OCI-LY7 (cell line): ENCODE data around the gene PHTF1. TPM values are rescaled to one million over a fixed set of nuclear protein-coding genes. Genes with fewer than 3 reads are reported as not detected.

Experiments
- BruUV-seq: library from RNA; stranded (reverse); fragments of 400-500 nt; replicated peaks from 2 replicates; lab custom pipeline; 2021; lab: Mats Ljungman, UMichigan
- CTCF ChIA-PET: fragments of 300-600 bp; sonication (Branson Sonifier 250); formaldehyde crosslinking; loops from one replicate; lab custom pipeline; 2022; ENCODE audit warnings: antibody characterized with exemption; ENCODE audit not compliant: unreplicated experiment; lab: Charles Lee
- POLR2A ChIA-PET: fragments of 300-600 bp; sonication (Branson Sonifier 250); formaldehyde crosslinking; loops from one replicate; lab custom pipeline; 2022; ENCODE audit warnings: antibody characterized with exemption; lab: Charles Lee
- DNase-seq: peaks from one replicate; pipeline ENCODE4 v3.0.0-alpha.2; 2015; ENCODE audit warnings: low spot score
- H2AFZ ChIP-seq: fragments of 200-600 bp; sonication (generic), shearing (Covaris generic); 2 replicates; pipeline ENCODE4 v1.6.1; 2014; ENCODE audit warnings: mild to moderate bottlenecking, antibody characterized with exemption, low read length, moderate library complexity
- H3K27ac ChIP-seq: fragments of 200-600 bp; sonication (generic); 2 replicates; pipeline ENCODE4 v1.5.1; 2014; ENCODE audit warnings: mixed run types, low read depth, mild to moderate bottlenecking, moderate library complexity, low read length, inconsistent platforms; ENCODE audit not compliant: poor library complexity, severe bottlenecking
- H3K36me3 ChIP-seq: fragments of 200-600 bp; sonication (generic); 2 replicates; pipeline ENCODE4 v1.6.1; 2014; ENCODE audit warnings: mild to moderate bottlenecking, antibody characterized with exemption, low read length, moderate library complexity, mixed read lengths; ENCODE audit not compliant: insufficient read depth
- H3K4me1 ChIP-seq: fragments of 200-600 bp; sonication (generic); 2 replicates; pipeline ENCODE4 v1.5.1; 2014; ENCODE audit warnings: mild to moderate bottlenecking, low read length; ENCODE audit not compliant: insufficient read depth, poor library complexity, severe bottlenecking
- H3K4me2 ChIP-seq: fragments of 200-600 bp; sonication (generic); 2 replicates; pipeline ENCODE4 v1.6.1; 2014; ENCODE audit warnings: mild to moderate bottlenecking, low read length
- H3K4me3 ChIP-seq: fragments of 200-600 bp; sonication (generic); 2 replicates; pipeline ENCODE4 v1.5.1; 2014; ENCODE audit warnings: mild to moderate bottlenecking, low read depth, low read length; ENCODE audit not compliant: poor library complexity, severe bottlenecking
- H3K79me2 ChIP-seq: fragments of 200-600 bp; sonication (generic); 2 replicates; pipeline ENCODE4 v1.6.1; 2016; ENCODE audit warnings: low read depth, mild to moderate bottlenecking, low read length, moderate library complexity, mixed read lengths; ENCODE audit not compliant: insufficient read depth
- H3K9me2 ChIP-seq: fragments of 200-600 bp; sonication (generic); 2 replicates; pipeline ENCODE4 v1.6.1; 2016; ENCODE audit warnings: mild to moderate bottlenecking, low read length, mixed read lengths; ENCODE audit not compliant: insufficient read depth
- H3K9me3 ChIP-seq: fragments of 200-600 bp; sonication (generic); 2 replicates; pipeline ENCODE4 v1.6.1; 2014; ENCODE audit warnings: mild to moderate bottlenecking, mixed run types, low read length, mixed read lengths
- H4K20me1 ChIP-seq: fragments of 200-600 bp; sonication (generic); 2 replicates; pipeline ENCODE4 v1.6.1; 2014; ENCODE audit warnings: mild to moderate bottlenecking, antibody characterized with exemption, low read length, moderate library complexity, mixed read lengths; ENCODE audit not compliant: insufficient read depth
- EZH2phosphoT487 ChIP-seq: fragments of 200-600 bp; sonication (generic); IDR thresholded peaks from 2 replicates; pipeline ENCODE4 v1.6.1; 2018; ENCODE audit warnings: low read depth, borderline replicate concordance, mild to moderate bottlenecking, mixed run types, antibody characterized with exemption, low read length, moderate library complexity, mixed read lengths
- intact Hi-C: fragments of 100-400 bp; cut with micrococcal nuclease; formaldehyde crosslinking; loops from one replicate; pipeline ENCODE4 v1.10.0; 2022; ENCODE audit not compliant: unreplicated experiment
- total RNA-seq, 2 experiments: library from RNA; depleted of rRNA in 1 of 2; stranded (reverse); fragments of >200 nt in 1 of 2; shearing (Covaris generic) in 1 of 2; gene quantifications; 2 replicates each; pipeline ENCODE4 v1.2.3, GENCODE V29; 2014 to 2022
- TF ChIP-seq, protein P1 (sequence below): fragments of 200-600 bp; sonication (generic); conservative IDR thresholded peaks from 2 replicates; pipeline ENCODE4 v1.5.1; 2014; ENCODE audit warnings: mild to moderate bottlenecking, antibody characterized with exemption, low read length, moderate library complexity, mixed read lengths

PHTF1 gene
- total RNA-seq, 2 experiments from 2014 or later: 11.8 to 18.8 TPM

DNA sequence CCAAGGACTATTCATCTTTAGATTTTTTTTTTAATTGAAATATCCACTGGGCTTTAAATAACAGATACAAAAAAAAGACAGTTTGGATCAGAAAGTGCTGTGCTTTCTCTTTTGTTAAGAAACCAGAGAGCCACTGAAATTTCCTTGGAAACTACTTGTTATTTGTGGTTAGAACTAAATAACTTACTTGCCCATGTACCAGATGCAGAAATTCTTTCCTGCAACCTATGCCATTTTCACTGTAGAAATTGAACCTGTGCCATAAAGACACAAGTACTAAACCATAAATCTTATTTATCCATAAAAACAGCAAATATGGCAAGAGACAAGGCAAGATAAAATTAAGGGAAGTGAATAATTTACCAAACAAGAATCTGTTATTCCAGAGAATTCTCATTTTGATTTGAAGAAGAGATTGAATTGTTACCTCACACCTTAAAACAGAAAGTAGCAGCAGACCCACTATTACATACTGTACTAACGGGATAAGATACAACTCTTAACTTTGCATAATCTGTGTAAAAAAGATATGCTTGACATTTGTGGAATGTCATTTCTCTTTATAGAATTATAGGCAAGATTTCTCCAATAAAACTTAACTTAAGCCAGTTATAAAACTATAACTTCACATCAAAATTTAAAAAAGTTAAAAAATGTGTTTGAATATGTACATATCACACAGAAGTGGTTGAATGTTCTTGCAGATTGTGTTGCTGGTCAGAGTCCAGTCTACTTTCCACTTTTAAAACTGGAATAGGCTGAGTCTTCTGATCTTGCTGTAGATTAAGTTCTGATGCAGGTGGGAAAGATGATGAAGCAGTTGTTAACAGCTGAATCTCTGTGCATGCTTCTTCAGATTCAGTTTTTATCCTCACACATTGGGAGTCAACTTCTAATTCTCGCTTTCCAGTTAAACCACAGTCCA is 6.3 kb upstream of the PHTF1 start:
- TF ChIP-seq, protein P1, sequence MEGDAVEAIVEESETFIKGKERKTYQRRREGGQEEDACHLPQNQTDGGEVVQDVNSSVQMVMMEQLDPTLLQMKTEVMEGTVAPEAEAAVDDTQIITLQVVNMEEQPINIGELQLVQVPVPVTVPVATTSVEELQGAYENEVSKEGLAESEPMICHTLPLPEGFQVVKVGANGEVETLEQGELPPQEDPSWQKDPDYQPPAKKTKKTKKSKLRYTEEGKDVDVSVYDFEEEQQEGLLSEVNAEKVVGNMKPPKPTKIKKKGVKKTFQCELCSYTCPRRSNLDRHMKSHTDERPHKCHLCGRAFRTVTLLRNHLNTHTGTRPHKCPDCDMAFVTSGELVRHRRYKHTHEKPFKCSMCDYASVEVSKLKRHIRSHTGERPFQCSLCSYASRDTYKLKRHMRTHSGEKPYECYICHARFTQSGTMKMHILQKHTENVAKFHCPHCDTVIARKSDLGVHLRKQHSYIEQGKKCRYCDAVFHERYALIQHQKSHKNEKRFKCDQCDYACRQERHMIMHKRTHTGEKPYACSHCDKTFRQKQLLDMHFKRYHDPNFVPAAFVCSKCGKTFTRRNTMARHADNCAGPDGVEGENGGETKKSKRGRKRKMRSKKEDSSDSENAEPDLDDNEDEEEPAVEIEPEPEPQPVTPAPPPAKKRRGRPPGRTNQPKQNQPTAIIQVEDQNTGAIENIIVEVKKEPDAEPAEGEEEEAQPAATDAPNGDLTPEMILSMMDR: no peak
- TF ChIP-seq EZH2phosphoT487: no peak
- BruUV-seq: no TSS peak
- POLR2A ChIA-PET: no interaction called here

DNA sequence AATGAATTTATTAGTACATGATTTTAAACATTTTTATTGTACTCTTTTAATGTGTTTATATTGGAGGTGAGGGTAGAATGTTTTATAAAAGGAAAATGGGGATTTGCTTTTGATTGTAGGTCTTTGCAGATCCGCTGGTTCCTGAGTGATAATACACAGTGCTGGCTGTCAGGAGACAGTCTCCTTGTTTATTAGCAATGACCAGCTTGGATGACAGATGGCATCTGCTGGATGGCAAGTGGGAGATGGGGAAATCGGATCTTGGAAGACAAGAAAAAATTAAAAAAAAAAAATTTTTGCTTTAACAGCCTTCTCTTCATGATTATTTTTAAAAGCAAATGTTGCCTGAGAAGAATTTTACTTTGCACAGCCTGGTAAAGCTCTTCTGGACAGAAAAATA is 4.4 kb upstream of the PHTF1 start:
- TF ChIP-seq, protein P1: no peak
- no peak for TF ChIP-seq EZH2phosphoT487
- ChIA-PET CTCF (no interaction called here), POLR2A (no interaction called here)
- H2AFZ ChIP-seq: no peak overlapping the region
- intact Hi-C loops: no loop called here
- H3K4me2 ChIP-seq: no peak overlapping the region
- no peak for DNase-seq
- H3K9me2 ChIP-seq: no peaks in the 10 kb centered on the region
- no peak overlapping the region for H3K27ac ChIP-seq
- peaks cover 59% of the 10 kb centered on the region for H3K36me3 ChIP-seq
- peaks cover 7% of the 10 kb centered on the region for H3K4me1 ChIP-seq
- no TSS peak for BruUV-seq
- H4K20me1 ChIP-seq: no peaks in the 10 kb centered on the region
- H3K4me3 ChIP-seq: no peak overlapping the region
- H3K9me3 ChIP-seq: no peaks in the 10 kb centered on the region
- peaks cover under 1% of the 10 kb centered on the region; the same call in 1 of the 2 replicates for H3K79me2 ChIP-seq

More for the DNA sequence above, 6.3 kb upstream of the PHTF1 start:
- Histone ChIP-seq H3K4me3 (no peak overlapping the region), H2AFZ (no peak overlapping the region), H3K4me2 (no peak overlapping the region), H3K36me3 (peaks cover 75% of the 10 kb centered on the region), H3K27ac (no peak overlapping the region), H4K20me1 (no peaks in the 10 kb centered on the region), H3K79me2 (peaks cover 4% of the 10 kb centered on the region; the same call in 1 of the 2 replicates), H3K9me3 (no peaks in the 10 kb centered on the region), H3K9me2 (no peaks in the 10 kb centered on the region), H3K4me1 (no peaks in the 10 kb centered on the region)
- CTCF ChIA-PET: no interaction called here
- no peak for DNase-seq
- intact Hi-C loops: no loop called here

DNA sequence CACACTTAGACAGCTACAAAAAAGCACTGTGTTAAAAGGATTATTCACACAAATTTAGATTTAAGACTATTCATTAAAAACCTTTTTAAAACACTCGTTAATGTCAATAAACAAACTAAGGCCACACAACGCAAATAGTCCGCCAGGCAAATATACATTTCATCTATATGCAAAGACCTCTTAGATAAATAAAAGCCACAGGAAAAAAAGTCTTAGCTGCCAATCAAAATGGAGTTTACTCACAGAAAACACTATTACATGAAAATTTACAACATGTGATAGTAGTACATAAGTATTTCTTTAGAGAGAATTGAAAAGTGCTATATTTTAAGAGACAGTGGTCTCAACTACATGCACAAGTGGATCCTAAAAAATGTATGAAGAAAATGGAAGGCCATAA is 2.7 kb upstream of the PHTF1 start:
- Histone ChIP-seq H4K20me1 (no peaks in the 10 kb centered on the region), H3K9me2 (no peaks in the 10 kb centered on the region), H3K4me1 (peaks cover 20% of the 10 kb centered on the region), H3K4me3 (no peak overlapping the region), H3K36me3 (peaks cover 42% of the 10 kb centered on the region), H3K4me2 (no peak overlapping the region), H2AFZ (no peak overlapping the region), H3K27ac (no peak overlapping the region), H3K9me3 (no peaks in the 10 kb centered on the region), H3K79me2 (peaks cover 5% of the 10 kb centered on the region; the same call in 1 of the 2 replicates)
- no TSS peak for BruUV-seq
- intact Hi-C loops: no loop called here
- TF ChIP-seq, protein P1: no peak
- TF ChIP-seq EZH2phosphoT487: no peak
- no peak for DNase-seq
- ChIA-PET CTCF (no interaction called here), POLR2A (interaction anchor here (0.6 to 1.4 kb wide), 5 partner anchors 8 to 151 kb away, joined by 3 to 5 read pairs (median 4); no protein-coding TSS in a partner anchor)
